H9 (cell line): Measurements from ENCODE around the gene NKD1. TPM values are rescaled to one million over a fixed set of nuclear protein-coding genes. Genes with fewer than 3 reads are reported as not detected.

ENCODE experiments used
- DNase-seq: peaks from one replicate; pipeline ENCODE4 v3.0.0-alpha.2; 2017
- H2AFZ ChIP-seq: one replicate; pipeline ENCODE4 v1.6.1; 2013; ENCODE audit warnings: mild to moderate bottlenecking, low read length, control low read depth, moderate library complexity
- H2AK5ac ChIP-seq: 2 replicates; pipeline ENCODE4 v1.6.1; 2013; ENCODE audit warnings: low read length, control low read depth, mixed read lengths; ENCODE audit not compliant: insufficient read length
- H2BK120ac ChIP-seq: one replicate; pipeline ENCODE4 v1.6.1; 2013; ENCODE audit warnings: low read depth, mild to moderate bottlenecking, low read length, control low read depth, inconsistent platforms; ENCODE audit not compliant: poor library complexity, severe bottlenecking
- H2BK12ac ChIP-seq: 2 replicates; pipeline ENCODE4 v1.6.1; 2013; ENCODE audit warnings: low read length, control low read depth, mixed read lengths, low read depth; ENCODE audit not compliant: insufficient read length
- H2BK15ac ChIP-seq: 2 replicates; pipeline ENCODE4 v1.6.1; 2013; ENCODE audit warnings: low read depth, low read length, control low read depth
- H2BK20ac ChIP-seq: one replicate; pipeline ENCODE4 v1.6.1; 2013; ENCODE audit warnings: low read depth, mild to moderate bottlenecking, low read length, control low read depth, inconsistent platforms; ENCODE audit not compliant: poor library complexity, severe bottlenecking
- H2BK5ac ChIP-seq: 2 replicates; pipeline ENCODE4 v1.6.1; 2013; ENCODE audit warnings: low read length, control low read depth, mixed read lengths; ENCODE audit not compliant: insufficient read length
- H3K14ac ChIP-seq: 2 replicates; pipeline ENCODE4 v1.6.1; 2013; ENCODE audit warnings: low read length, control low read depth; ENCODE audit not compliant: insufficient read depth
- H3K18ac ChIP-seq: 2 replicates; pipeline ENCODE4 v1.6.1; 2013; ENCODE audit warnings: low read depth, mild to moderate bottlenecking, mixed read lengths, low read length, control low read depth; ENCODE audit not compliant: insufficient read length
- H3K23ac ChIP-seq: 2 replicates; pipeline ENCODE4 v1.6.1; 2013; ENCODE audit warnings: low read length, control low read depth, mixed read lengths, low read depth; ENCODE audit not compliant: insufficient read length
- H3K23me2 ChIP-seq: 2 replicates; pipeline ENCODE4 v1.6.1; 2013; ENCODE audit warnings: low read depth, mild to moderate bottlenecking, mixed read lengths, low read length, control low read depth; ENCODE audit not compliant: insufficient read length, poor library complexity, severe bottlenecking
- H3K27ac ChIP-seq: 2 replicates; pipeline ENCODE4 v1.5.1; 2013; ENCODE audit warnings: low read length, control low read depth, mixed read lengths, low read depth; ENCODE audit not compliant: insufficient read length
- H3K27me3 ChIP-seq: 2 replicates; pipeline ENCODE4 v1.6.1; 2013; ENCODE audit warnings: low read length, control low read depth, inconsistent platforms; ENCODE audit not compliant: insufficient read depth
- H3K4ac ChIP-seq: 2 replicates; pipeline ENCODE4 v1.6.1; 2013; ENCODE audit warnings: low read depth, mild to moderate bottlenecking, control low read depth, inconsistent platforms, low read length, moderate library complexity
- H3K4me1 ChIP-seq: 2 replicates; pipeline ENCODE4 v1.6.1; 2013; ENCODE audit warnings: low read length, control low read depth, inconsistent platforms; ENCODE audit not compliant: insufficient read depth
- H3K4me2 ChIP-seq: 2 replicates; pipeline ENCODE4 v1.6.1; 2013; ENCODE audit warnings: low read length, control low read depth, mixed read lengths; ENCODE audit not compliant: insufficient read length, insufficient read depth
- H3K56ac ChIP-seq: 2 replicates; pipeline ENCODE4 v1.6.1; 2013; ENCODE audit warnings: low read depth, mild to moderate bottlenecking, mixed read lengths, low read length, control low read depth; ENCODE audit not compliant: insufficient read length
- H3K79me1 ChIP-seq: 2 replicates; pipeline ENCODE4 v1.6.1; 2013; ENCODE audit warnings: low read depth, mild to moderate bottlenecking, moderate library complexity, low read length, control low read depth, inconsistent platforms; ENCODE audit not compliant: insufficient read depth, poor library complexity, severe bottlenecking
- H3K79me2 ChIP-seq: 2 replicates; pipeline ENCODE4 v1.6.1; 2013; ENCODE audit warnings: low read length, control low read depth, inconsistent platforms; ENCODE audit not compliant: insufficient read depth
- H3K9ac ChIP-seq: 2 replicates; pipeline ENCODE4 v1.6.1; 2013; ENCODE audit warnings: low read length, control low read depth, mixed read lengths; ENCODE audit not compliant: insufficient read length; ENCODE audit errors: extremely low read depth
- H3K9me3 ChIP-seq: one replicate; pipeline ENCODE4 v1.6.1; 2013; ENCODE audit warnings: low read depth, low read length, inconsistent platforms; ENCODE audit not compliant: control insufficient read depth
- H3T11ph ChIP-seq: one replicate; pipeline ENCODE4 v1.6.1; 2013; ENCODE audit warnings: mild to moderate bottlenecking, low read length, control low read depth, inconsistent platforms
- H4K20me1 ChIP-seq: one replicate; pipeline ENCODE4 v1.6.1; 2013; ENCODE audit not compliant: control insufficient read depth, insufficient read length, insufficient read depth
- H4K5ac ChIP-seq: 2 replicates; pipeline ENCODE4 v1.6.1; 2013; ENCODE audit warnings: low read depth, mild to moderate bottlenecking, mixed read lengths, low read length, control low read depth; ENCODE audit not compliant: insufficient read length
- H4K8ac ChIP-seq: replicated peaks from 2 replicates; pipeline ENCODE4 v1.6.1; 2013; ENCODE audit warnings: low read length, control low read depth, mixed read lengths, low read depth; ENCODE audit not compliant: insufficient read length
- H4K91ac ChIP-seq: 2 replicates; pipeline ENCODE4 v1.6.1; 2013; ENCODE audit warnings: low read depth, mild to moderate bottlenecking, moderate library complexity, mixed read lengths, low read length, control low read depth; ENCODE audit not compliant: insufficient read length
- H3K27ac Mint-ChIP-seq, 3 experiments: 2 replicates in 2 of 3; 3 replicates in 1 of 3; pipeline ENCODE4 v1.8.0; 2020 to 2021; ENCODE audit warnings: mixed read lengths in 3 of 3, mild to moderate bottlenecking in 1 of 3, moderate library complexity in 1 of 3
- H3K27me3 Mint-ChIP-seq: 2 replicates; pipeline ENCODE4 v1.8.0; 2021; ENCODE audit warnings: low read depth, mild to moderate bottlenecking, moderate library complexity, mixed read lengths
- H3K36me3 Mint-ChIP-seq, 3 experiments: 2 replicates in 2 of 3; 3 replicates in 1 of 3; pipeline ENCODE4 v1.8.0; 2020 to 2021; ENCODE audit warnings: low read depth in 3 of 3, mixed read lengths in 3 of 3; ENCODE audit not compliant: insufficient read depth in 1 of 3
- H3K4me1 Mint-ChIP-seq, 2 experiments: 2 replicates each; pipeline ENCODE4 v1.8.0; 2020; ENCODE audit warnings: mixed read lengths in 2 of 2
- H3K4me3 Mint-ChIP-seq, 2 experiments: 2 replicates in 1 of 2; 3 replicates in 1 of 2; pipeline ENCODE4 v1.8.0; 2020 to 2021; ENCODE audit warnings: mild to moderate bottlenecking in 2 of 2, mixed read lengths in 2 of 2, moderate library complexity in 1 of 2
- H3K9me3 Mint-ChIP-seq, 2 experiments: 2 replicates in 1 of 2; 3 replicates in 1 of 2; pipeline ENCODE4 v1.8.0; 2020; ENCODE audit warnings: mild to moderate bottlenecking in 2 of 2, mixed read lengths in 2 of 2, moderate library complexity in 1 of 2
- WGBS: extraction: QIAGEN DNeasy Blood & Tissue Kit; methylation state at CpG from one replicate; pipeline ENCODE4 v1.1.7; 2013; ENCODE audit warnings: missing lambda C conversion rate, low lambda C conversion rate, mixed read lengths; ENCODE audit not compliant: insufficient read length; ENCODE audit errors: extremely low coverage; 5-methylcytosine and 5-hydroxymethylcytosine counted together
- total RNA-seq: library from RNA; stranded (reverse); gene quantifications from 2 replicates; pipeline ENCODE4 v1.2.1, GENCODE V29; 2021
- TF ChIP-seq, protein P1 (sequence below): fragments of 200-600 bp; sonication (generic); conservative IDR thresholded peaks from 3 replicates; pipeline ENCODE4 v1.8.0; 2021; ENCODE audit warnings: antibody characterized with exemption, mild to moderate bottlenecking

NKD1 gene
- total RNA-seq, 1 experiment from 2014 or later = 1.9 TPM

DNA sequence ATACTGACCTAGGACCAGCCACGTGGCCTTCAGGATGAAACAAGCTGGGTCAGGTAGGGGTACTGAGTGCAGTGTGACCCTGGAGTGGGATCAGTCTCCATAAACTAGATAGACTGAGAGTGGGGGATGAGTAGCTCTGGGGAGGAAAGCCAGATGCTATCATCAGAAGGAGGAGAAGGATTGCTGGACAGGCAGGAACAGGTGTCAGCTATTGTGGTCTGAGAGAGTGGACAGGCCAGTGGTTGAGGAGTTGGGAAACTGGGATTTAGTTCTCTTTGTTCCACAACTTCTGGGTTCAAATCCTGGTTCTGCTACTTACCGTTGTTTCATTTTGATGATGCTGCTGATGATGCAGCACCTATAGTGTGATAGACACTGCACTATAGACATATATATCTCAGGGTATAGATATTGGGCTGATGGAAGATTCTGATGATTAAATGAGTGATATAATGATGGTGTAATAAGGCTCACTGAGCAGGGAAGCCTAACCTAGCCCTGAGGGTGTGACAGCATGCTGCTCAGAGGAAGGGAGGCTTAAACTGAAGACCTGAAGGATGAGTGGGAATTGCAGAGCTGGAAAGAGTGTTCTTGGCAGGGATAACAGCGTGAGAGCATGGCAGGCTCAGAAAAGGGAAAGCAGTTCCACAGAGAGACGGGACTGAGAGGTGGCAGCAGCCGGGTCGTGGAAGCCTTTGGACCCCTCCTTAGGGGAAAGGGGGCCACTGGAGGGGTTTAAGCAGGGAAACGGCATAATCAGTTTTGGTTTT lies 66.9 kb downstream of the NKD1 start:
- Histone ChIP-seq H3K27me3 (no peaks in the 10 kb centered on the region), H3K18ac (no peak overlapping the region), H3K23me2 (no peaks in the 10 kb centered on the region), H3K23ac (no peak overlapping the region), H2BK15ac (no peak overlapping the region), H4K20me1 (no peaks in the 10 kb centered on the region), H3K9ac (no peak overlapping the region), H3K4me1 (no peaks in the 10 kb centered on the region), H2BK12ac (no peak overlapping the region), H4K5ac (no peak overlapping the region), H3K4ac (no peak overlapping the region), H2BK5ac (no peak overlapping the region), H2BK20ac (no peak overlapping the region), H3K4me2 (no peak overlapping the region), H3K14ac (no peak overlapping the region), H2AK5ac (no peak overlapping the region), H2BK120ac (no peak overlapping the region), H2AFZ (no peak overlapping the region), H3K9me3 (no peaks in the 10 kb centered on the region), H3K56ac (no peak overlapping the region), H3K79me1 (no peaks in the 10 kb centered on the region), H4K91ac (no peak overlapping the region), H3T11ph (no peak overlapping the region), H4K8ac (no peak overlapping the region), H3K27ac (no peak overlapping the region), H3K79me2 (no peaks in the 10 kb centered on the region)
- H3K27ac Mint-ChIP-seq = no peak overlapping the region
- H3K27me3 Mint-ChIP-seq = peaks cover 22% of the 10 kb centered on the region
- no peak overlapping the region for H3K4me3 Mint-ChIP-seq
- H3K4me1 Mint-ChIP-seq = peaks cover 24 to 33% of the 10 kb centered on the region in 2 experiments
- no peaks in the 10 kb centered on the region for H3K9me3 Mint-ChIP-seq
- TF ChIP-seq, protein P1, sequence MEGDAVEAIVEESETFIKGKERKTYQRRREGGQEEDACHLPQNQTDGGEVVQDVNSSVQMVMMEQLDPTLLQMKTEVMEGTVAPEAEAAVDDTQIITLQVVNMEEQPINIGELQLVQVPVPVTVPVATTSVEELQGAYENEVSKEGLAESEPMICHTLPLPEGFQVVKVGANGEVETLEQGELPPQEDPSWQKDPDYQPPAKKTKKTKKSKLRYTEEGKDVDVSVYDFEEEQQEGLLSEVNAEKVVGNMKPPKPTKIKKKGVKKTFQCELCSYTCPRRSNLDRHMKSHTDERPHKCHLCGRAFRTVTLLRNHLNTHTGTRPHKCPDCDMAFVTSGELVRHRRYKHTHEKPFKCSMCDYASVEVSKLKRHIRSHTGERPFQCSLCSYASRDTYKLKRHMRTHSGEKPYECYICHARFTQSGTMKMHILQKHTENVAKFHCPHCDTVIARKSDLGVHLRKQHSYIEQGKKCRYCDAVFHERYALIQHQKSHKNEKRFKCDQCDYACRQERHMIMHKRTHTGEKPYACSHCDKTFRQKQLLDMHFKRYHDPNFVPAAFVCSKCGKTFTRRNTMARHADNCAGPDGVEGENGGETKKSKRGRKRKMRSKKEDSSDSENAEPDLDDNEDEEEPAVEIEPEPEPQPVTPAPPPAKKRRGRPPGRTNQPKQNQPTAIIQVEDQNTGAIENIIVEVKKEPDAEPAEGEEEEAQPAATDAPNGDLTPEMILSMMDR = no peak
- no CpG with 5 or more reads among the region's 7 CpGs for WGBS
- no peak for DNase-seq
- H3K36me3 Mint-ChIP-seq = no peaks in the 10 kb centered on the region
